Left ventricle myocardium inferior (tissue), 1 donor: Measurements from ENCODE around the gene GUCA1A. TPM values are rescaled to one million over a fixed set of nuclear protein-coding genes. Genes with fewer than 3 reads are reported as not detected.

Source experiments
- DNase-seq: peaks from one replicate; pipeline ENCODE4 v3.0.0-alpha.2; 2020
- H3K27ac ChIP-seq: fragments of 200-600 bp; replicated peaks from 2 replicates; pipeline ENCODE4 v1.8.0; 2021
- H3K27me3 ChIP-seq: fragments of 200-600 bp; 2 replicates; pipeline ENCODE4 v1.8.0; 2021; ENCODE audit warnings: low read depth
- H3K36me3 ChIP-seq: fragments of 200-600 bp; 2 replicates; pipeline ENCODE4 v1.8.0; 2021
- H3K4me1 ChIP-seq: fragments of 200-600 bp; 2 replicates; pipeline ENCODE4 v1.8.0; 2021
- H3K4me3 ChIP-seq: fragments of 200-600 bp; 2 replicates; pipeline ENCODE4 v1.8.0; 2021; ENCODE audit warnings: mild to moderate bottlenecking, moderate library complexity
- H3K9me3 ChIP-seq: fragments of 200-600 bp; replicated peaks from 2 replicates; pipeline ENCODE4 v1.8.0; 2021
- intact Hi-C: fragments of 100-400 bp; cut with micrococcal nuclease; formaldehyde crosslinking; loops from one replicate; pipeline ENCODE4 v1.11.0; 2022
- long read RNA-seq: library from polyadenylated mRNA; unstranded; transcript quantifications from one replicate; pipeline ENCODE4 v2.0.0, GENCODE V29; 2021
- total RNA-seq: library from RNA; stranded (reverse); fragmentation: NEBNext Ultra II Directional; extraction: Animal tissue kit (Norgen Biotek cat#: 25700); gene quantifications from one replicate; pipeline ENCODE4 v1.2.1, GENCODE V29; 2021
- TF ChIP-seq, protein P1 (sequence below): fragments of 200-600 bp; IDR thresholded peaks from 2 replicates; pipeline ENCODE4 v1.8.0; 2021; ENCODE audit warnings: antibody characterized with exemption, mild to moderate bottlenecking, borderline replicate concordance
- donor health status: DM: no; HTN: yes; CAD: no; lungs with severe emphysema.

GUCA1A gene
- total RNA-seq = not detected
- long read RNA-seq = 0 reads

- Histone ChIP-seq H3K27me3 (peaks cover 6% of the 10 kb centered on the region), H3K4me3 (no peak within 1 kb of the TSS), H3K36me3 (no peaks in the 10 kb centered on the region), H3K9me3 (no peaks in the 10 kb centered on the region), H3K4me1 (no peaks in the 10 kb centered on the region), H3K27ac (no peak within 1 kb of the TSS)
- intact Hi-C loops = no loop called here
- no peak for DNase-seq
- TF ChIP-seq, protein P1, sequence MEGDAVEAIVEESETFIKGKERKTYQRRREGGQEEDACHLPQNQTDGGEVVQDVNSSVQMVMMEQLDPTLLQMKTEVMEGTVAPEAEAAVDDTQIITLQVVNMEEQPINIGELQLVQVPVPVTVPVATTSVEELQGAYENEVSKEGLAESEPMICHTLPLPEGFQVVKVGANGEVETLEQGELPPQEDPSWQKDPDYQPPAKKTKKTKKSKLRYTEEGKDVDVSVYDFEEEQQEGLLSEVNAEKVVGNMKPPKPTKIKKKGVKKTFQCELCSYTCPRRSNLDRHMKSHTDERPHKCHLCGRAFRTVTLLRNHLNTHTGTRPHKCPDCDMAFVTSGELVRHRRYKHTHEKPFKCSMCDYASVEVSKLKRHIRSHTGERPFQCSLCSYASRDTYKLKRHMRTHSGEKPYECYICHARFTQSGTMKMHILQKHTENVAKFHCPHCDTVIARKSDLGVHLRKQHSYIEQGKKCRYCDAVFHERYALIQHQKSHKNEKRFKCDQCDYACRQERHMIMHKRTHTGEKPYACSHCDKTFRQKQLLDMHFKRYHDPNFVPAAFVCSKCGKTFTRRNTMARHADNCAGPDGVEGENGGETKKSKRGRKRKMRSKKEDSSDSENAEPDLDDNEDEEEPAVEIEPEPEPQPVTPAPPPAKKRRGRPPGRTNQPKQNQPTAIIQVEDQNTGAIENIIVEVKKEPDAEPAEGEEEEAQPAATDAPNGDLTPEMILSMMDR = no peak
These were observed at the start of gene GUCA1A for GRCh38 chr6:42173101-42173500. GUCA1A (plus strand) TSS chr6:42173364; CDS start chr6:42173614, 250 bp downstream.

DNA sequence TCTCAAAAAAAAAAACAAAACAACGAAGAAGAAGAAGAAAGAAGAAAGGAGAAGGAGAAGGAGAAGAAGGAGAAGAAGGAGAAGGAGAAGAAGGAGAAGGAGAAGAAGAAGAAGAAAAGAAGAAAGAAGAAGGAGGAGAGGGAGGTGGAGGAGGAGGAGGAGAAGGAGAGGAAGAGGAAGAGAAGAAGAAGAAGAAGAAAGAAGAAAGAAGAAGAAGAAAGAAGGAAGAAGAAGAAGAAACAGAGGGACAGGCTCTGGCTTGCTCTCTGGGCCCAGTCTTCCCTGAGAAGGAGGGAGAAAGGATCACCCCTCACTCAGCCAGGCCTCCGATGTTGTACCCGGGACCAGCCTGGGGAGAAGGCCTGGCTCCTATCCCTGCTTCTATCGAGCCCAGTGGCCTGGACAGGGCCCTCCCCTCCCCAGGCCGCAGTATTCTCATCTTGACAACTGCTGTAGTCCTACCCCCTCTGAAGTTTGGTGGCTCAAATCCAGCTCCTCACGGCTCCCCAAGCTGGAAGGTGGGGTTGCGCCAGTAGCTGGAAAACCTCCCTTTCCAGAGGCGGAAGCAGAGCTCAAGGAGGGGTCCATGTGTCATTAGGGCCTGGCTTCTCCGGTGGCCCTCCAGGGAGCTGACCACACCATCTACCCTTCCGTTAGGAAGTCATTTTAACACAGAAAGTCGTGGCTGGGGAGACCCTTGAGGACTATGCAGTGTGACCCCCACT lies 49.6 kb upstream of the GUCA1A start:
- H3K4me3 ChIP-seq = no peak overlapping the region
- DNase-seq = no peak
- peak overlapping the region; percentile 66 for H3K27ac ChIP-seq
- TF ChIP-seq, protein P1 = no peak
- H3K36me3 ChIP-seq = no peaks in the 10 kb centered on the region
- intact Hi-C loops = no loop called here
- no peaks in the 10 kb centered on the region for H3K27me3 ChIP-seq
- H3K9me3 ChIP-seq = no peaks in the 10 kb centered on the region
- H3K4me1 ChIP-seq = peaks cover 22% of the 10 kb centered on the region

DNA sequence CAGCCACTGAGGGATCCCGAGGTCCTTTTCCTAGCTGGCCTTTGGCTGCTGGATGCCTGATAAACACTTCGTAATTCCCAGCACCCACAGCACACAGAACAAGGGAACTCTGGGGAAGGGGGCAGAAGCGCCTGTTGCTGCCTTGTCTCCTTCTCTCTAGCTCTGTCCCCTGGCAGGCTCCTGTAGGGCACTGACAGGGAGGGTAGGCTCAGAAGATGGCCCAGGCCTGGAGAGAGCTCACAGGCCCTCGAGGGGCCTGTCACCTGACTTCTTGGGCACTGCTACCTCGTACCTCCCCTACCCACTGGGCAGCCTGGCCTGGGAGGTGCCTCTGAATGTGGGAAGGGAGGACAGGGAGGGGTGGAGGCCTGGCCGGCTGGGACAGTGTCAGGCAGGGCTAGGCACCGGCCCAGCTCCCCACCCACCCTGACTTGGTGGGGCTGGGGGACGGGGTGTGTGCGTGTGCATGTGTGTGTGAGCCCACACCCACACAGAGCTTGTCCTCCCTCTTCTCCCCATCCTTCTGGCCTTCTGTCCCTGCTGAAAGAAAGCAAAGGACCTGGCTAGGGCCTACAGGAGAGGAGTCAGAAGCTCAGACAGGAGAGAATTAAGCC lies 48.8 kb upstream of the GUCA1A start:
- no peak for DNase-seq
- Histone ChIP-seq H3K27me3 (no peaks in the 10 kb centered on the region), H3K9me3 (no peaks in the 10 kb centered on the region), H3K36me3 (no peaks in the 10 kb centered on the region), H3K4me1 (peaks cover 26% of the 10 kb centered on the region), H3K27ac (peak overlapping the region; percentile 66), H3K4me3 (no peak overlapping the region)
- intact Hi-C loops = no loop called here
- TF ChIP-seq, protein P1 = no peak

GRCh38 chr6:42125231-42125630 lies 47.9 kb upstream of the GUCA1A start:
- no peaks in the 10 kb centered on the region for H3K27me3 ChIP-seq
- TF ChIP-seq, protein P1 = no peak
- H3K4me1 ChIP-seq = peaks cover 28% of the 10 kb centered on the region
- no peak for DNase-seq
- intact Hi-C loops = no loop called here
- H3K36me3 ChIP-seq = no peaks in the 10 kb centered on the region
- H3K9me3 ChIP-seq = no peaks in the 10 kb centered on the region
- H3K4me3 ChIP-seq = no peak overlapping the region
- H3K27ac ChIP-seq = no peak overlapping the region

- intact Hi-C loops = no loop called here
- Histone ChIP-seq H3K9me3 (no peaks in the 10 kb centered on the region), H3K27ac (no peak overlapping the region), H3K4me3 (no peak overlapping the region), H3K27me3 (no peaks in the 10 kb centered on the region), H3K36me3 (no peaks in the 10 kb centered on the region), H3K4me1 (peaks cover 28% of the 10 kb centered on the region)
- TF ChIP-seq, protein P1 = no peak
- DNase-seq = no peak
These were observed 47.5 kb upstream of the GUCA1A start for GRCh38 chr6:42125663-42126062.
